Chondrocyte (in vitro differentiated cells): ENCODE measurements around the gene SNAPC2. TPM values are rescaled to one million over a fixed set of nuclear protein-coding genes. Genes with fewer than 3 reads are reported as not detected.

Experiments used
- DNase-seq: peaks from one replicate; pipeline ENCODE4 v3.0.0; 2021; ENCODE audit warnings: mixed read lengths, low spot score
- H3K27ac Mint-ChIP-seq: one replicate; pipeline ENCODE4 v1.8.0; 2021; ENCODE audit warnings: mild to moderate bottlenecking, moderate library complexity, mixed read lengths; ENCODE audit not compliant: unreplicated experiment
- H3K27me3 Mint-ChIP-seq: 2 replicates; pipeline ENCODE4 v1.8.0; 2021; ENCODE audit warnings: low read depth, mixed read lengths
- H3K36me3 Mint-ChIP-seq: 2 replicates; pipeline ENCODE4 v1.8.0; 2021; ENCODE audit warnings: low read depth, mixed read lengths
- H3K4me1 Mint-ChIP-seq: 2 replicates; pipeline ENCODE4 v1.8.0; 2021; ENCODE audit warnings: low read depth, mild to moderate bottlenecking, mixed read lengths
- H3K4me3 Mint-ChIP-seq: one replicate; pipeline ENCODE4 v1.8.0; 2021; ENCODE audit warnings: mild to moderate bottlenecking, moderate library complexity, mixed read lengths; ENCODE audit not compliant: unreplicated experiment
- H3K9me3 Mint-ChIP-seq: 2 replicates; pipeline ENCODE4 v1.8.0; 2021; ENCODE audit warnings: low read depth, mixed read lengths
- total RNA-seq: library from RNA; stranded (reverse); gene quantifications from 3 replicates; pipeline ENCODE4 v1.2.1, GENCODE V29; 2021
- TF ChIP-seq, protein P1 (sequence below): fragments of 200-600 bp; sonication (generic); IDR thresholded peaks from 2 replicates; pipeline ENCODE4 v1.5.0; 2021; ENCODE audit warnings: antibody characterized with exemption, mild to moderate bottlenecking, moderate library complexity

SNAPC2 gene
- total RNA-seq, 1 donor from 2014 or later, result 27.9 TPM

DNA sequence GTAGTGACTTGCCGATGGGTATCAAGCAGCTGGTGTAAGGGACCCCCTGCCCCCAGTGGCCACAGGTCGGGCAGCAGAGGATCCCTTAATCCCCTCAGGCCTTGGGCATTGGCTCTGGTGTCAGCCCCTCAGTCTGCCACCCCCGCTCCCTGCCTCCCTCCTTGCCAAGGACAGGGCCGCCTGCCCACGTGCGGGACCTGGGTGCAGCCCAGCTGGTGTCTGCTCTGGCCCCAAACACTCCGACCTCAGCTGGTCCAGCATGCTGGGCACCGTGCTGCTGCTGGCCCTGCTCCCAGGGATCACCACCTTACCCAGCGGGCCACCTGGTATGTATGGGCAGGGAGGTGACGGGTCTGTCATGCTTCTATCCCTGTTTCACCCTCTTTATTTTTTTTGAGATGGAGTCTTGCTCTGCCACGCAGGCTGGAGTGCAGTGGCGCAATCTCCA lies 5.5 kb upstream of the SNAPC2 start, which contains the start of gene TGFBR3L:
TGFBR3L (plus strand) TSS at position 233 of the 448 bp plus-strand sequence.
- Mint-ChIP-seq H3K9me3 (no peaks in the 10 kb centered on the region), H3K36me3 (peaks cover 14% of the 10 kb centered on the region), H3K4me3 (peak within 1 kb of the TSS; percentile 57), H3K27me3 (no peaks in the 10 kb centered on the region), H3K27ac (no peak within 1 kb of the TSS), H3K4me1 (peaks cover 19% of the 10 kb centered on the region)
- TF ChIP-seq, protein P1, sequence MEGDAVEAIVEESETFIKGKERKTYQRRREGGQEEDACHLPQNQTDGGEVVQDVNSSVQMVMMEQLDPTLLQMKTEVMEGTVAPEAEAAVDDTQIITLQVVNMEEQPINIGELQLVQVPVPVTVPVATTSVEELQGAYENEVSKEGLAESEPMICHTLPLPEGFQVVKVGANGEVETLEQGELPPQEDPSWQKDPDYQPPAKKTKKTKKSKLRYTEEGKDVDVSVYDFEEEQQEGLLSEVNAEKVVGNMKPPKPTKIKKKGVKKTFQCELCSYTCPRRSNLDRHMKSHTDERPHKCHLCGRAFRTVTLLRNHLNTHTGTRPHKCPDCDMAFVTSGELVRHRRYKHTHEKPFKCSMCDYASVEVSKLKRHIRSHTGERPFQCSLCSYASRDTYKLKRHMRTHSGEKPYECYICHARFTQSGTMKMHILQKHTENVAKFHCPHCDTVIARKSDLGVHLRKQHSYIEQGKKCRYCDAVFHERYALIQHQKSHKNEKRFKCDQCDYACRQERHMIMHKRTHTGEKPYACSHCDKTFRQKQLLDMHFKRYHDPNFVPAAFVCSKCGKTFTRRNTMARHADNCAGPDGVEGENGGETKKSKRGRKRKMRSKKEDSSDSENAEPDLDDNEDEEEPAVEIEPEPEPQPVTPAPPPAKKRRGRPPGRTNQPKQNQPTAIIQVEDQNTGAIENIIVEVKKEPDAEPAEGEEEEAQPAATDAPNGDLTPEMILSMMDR, result no peak
- no peak for DNase-seq

GRCh38 chr19:7915250-7916102 lies 4.7 kb upstream of the SNAPC2 start:
- Mint-ChIP-seq H3K4me1 (peaks cover 24% of the 10 kb centered on the region), H3K36me3 (peaks cover 13% of the 10 kb centered on the region), H3K4me3 (peak overlapping the region; percentile 57), H3K9me3 (no peaks in the 10 kb centered on the region), H3K27ac (no peak overlapping the region), H3K27me3 (no peaks in the 10 kb centered on the region)
- DNase-seq, result no peak
- TF ChIP-seq, protein P1, result no peak

- Mint-ChIP-seq H3K4me1 (peaks cover 30% of the 10 kb centered on the region), H3K9me3 (no peaks in the 10 kb centered on the region), H3K27ac (no peak overlapping the region), H3K36me3 (peaks cover 8% of the 10 kb centered on the region), H3K4me3 (peak overlapping the region; percentile 74), H3K27me3 (no peaks in the 10 kb centered on the region)
- TF ChIP-seq, protein P1, result peak; percentile 40
- DNase-seq, result peak; percentile 89
Measured at GRCh38 chr19:7916103-7916954, 3.8 kb upstream of the SNAPC2 start.

GRCh38 chr19:7916955-7917266 lies 3.2 kb upstream of the SNAPC2 start:
- peaks cover 36% of the 10 kb centered on the region for H3K4me1 Mint-ChIP-seq
- H3K36me3 Mint-ChIP-seq, result peaks cover 6% of the 10 kb centered on the region
- H3K9me3 Mint-ChIP-seq, result no peaks in the 10 kb centered on the region
- no peak for DNase-seq
- peak overlapping the region; percentile 74 for H3K4me3 Mint-ChIP-seq
- H3K27me3 Mint-ChIP-seq, result no peaks in the 10 kb centered on the region
- H3K27ac Mint-ChIP-seq, result peak overlapping the region; percentile 81
- TF ChIP-seq, protein P1, result no peak
